Inferior parietal cortex (tissue), 1 donor: ENCODE measurements around the gene UBXN10.

Experiments used
- DNase-seq: peaks from one replicate; pipeline ENCODE4 v3.0.0-alpha.2; 2016; ENCODE audit errors: extremely low spot score

UBXN10 gene

GRCh38 chr1:20183035-20183434 is 2.9 kb upstream of the UBXN10 start:
- DNase-seq, result no peak

DNA sequence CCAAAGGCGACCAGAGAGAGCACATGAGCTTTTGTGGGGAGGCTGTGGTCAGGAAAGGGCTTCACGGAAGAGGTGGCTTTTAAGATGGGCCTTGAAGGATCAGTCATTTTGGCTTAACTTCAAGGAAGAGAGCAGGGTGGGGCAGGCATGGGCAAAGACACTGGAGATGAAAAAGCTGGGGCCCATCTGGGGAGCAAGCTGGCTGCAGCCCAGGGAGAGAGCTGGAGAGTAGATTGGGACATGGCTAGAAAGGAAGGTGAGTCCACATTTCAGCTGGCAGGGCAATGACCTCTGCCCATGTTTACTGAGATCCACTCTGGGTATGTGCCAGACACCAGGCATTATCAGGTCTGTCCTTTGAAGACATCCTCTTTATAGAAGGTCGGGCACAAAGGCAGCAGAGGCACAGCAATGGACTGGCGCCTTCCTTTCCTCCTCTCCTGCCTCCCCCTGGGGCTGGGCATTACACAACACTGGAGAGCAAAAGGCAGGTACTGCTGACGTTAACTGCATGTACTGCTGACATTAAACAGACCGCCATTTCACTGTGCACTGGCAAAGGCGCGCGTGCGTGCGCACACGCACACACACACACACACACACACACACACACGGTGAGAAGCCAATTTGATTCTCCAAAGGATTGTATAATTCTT is 2.2 kb upstream of the UBXN10 start:
- DNase-seq, result no peak

DNA sequence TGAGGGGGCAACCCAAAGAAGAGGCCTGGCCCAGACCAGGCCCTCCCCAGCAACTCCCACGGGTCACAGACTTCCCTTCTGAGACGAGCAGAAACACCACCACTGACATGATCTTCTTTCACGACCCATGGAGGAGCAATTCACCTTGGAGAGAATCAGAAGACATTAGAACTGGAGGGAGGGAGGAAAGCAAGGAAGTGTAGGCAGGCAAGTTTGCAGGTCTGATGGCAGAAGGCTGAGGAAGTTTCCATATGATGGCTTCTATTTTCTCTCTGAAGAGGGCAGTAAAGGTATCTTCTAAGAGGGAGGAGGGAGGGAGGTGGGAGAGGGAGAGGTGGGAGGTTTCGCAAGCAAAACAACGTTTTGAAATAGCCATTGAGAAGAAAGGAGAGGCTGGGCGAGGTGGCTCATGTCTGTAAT is 1.4 kb upstream of the UBXN10 start:
- no peak for DNase-seq

GRCh38 chr1:20184997-20185833 is 681 bp upstream of the UBXN10 start:
- DNase-seq, result no peak

GRCh38 chr1:20187103-20187812 is 1.4 kb downstream of the UBXN10 start:
- peak; percentile 65 for DNase-seq

- DNase-seq, result no peak
These were observed 2.0 kb downstream of the UBXN10 start for GRCh38 chr1:20187813-20188454.

- no peak for DNase-seq
These were observed 2.5 kb downstream of the UBXN10 start for GRCh38 chr1:20188455-20188817.

DNA sequence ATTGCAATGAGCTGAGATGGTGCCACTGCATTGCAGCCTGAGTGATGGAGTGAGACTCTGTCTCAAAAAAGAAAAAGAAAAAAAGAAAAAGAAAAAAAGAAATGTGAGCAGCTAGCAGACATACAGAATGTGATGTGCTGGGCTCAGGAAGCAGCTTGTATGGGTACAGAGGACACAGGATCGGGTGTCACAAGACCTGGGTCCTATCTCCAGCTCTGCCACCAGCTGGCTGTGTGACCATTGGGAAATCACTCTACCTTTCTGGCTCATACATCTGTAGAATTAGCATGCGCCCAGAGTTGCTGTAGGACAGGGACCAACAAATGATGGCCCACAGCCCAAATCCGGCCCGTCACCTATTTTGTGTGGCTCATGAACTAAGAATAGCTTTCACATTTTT is 3.8 kb downstream of the UBXN10 start:
- no peak for DNase-seq

- no peak for DNase-seq
These were observed 4.6 kb downstream of the UBXN10 start for GRCh38 chr1:20190256-20191160.

GRCh38 chr1:20191266-20191825 is 5.5 kb downstream of the UBXN10 start:
- DNase-seq, result no peak

DNA sequence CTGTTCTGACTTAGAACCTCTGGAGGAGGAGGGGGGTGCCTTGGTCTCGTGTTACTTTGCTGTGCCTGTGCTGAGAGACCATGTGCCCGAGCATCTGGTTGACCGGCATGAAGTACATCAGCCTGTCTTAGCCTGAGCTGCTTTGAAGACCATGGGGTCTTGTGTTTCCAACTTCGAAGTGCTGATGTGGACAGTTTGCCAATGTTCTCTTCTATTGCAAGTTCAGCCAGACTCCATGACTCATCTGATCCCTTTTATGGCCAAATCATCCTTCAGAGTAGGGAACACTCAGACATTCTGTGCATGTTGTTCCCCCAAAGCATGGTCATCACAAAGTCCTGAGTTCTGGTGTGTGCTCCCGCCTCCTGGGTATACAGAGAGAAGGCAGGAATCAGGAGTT is 6.5 kb downstream of the UBXN10 start:
- peak; percentile 18 for DNase-seq

- DNase-seq, result no peak
These were observed 7.0 kb downstream of the UBXN10 start for GRCh38 chr1:20192871-20193411.

GRCh38 chr1:20194224-20194623 is 8.3 kb downstream of the UBXN10 start:
- peak; percentile 44 for DNase-seq

- DNase-seq, result peak; percentile 73
These were observed 9.0 kb downstream of the UBXN10 start for GRCh38 chr1:20194757-20195461.

- DNase-seq, result no peak
These were observed 9.5 kb downstream of the UBXN10 start for GRCh38 chr1:20195462-20195780.

DNA sequence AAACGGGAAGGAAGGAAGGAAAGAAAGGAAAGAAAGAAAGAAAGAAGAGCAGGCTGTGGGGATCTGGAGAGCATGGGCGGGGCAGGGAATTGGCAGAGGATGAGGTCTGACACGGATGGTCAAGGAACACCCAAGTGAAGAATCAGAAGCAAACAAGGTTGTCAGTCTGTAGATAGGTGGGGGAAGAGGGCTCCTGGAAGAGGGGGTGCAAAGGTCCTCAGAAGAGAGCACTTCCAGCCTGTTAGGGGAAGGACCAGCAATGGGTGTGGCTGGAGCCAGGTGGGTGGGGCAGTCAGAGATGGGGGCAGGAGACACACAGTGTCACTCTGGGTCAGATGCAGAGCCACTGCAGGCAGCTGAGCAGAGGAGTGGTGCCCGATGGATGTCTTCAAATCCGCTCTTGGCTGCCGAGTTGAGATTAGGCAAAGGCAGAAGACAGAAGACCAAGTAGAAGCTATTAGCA is 11.5 kb downstream of the UBXN10 start:
- DNase-seq, result no peak

- DNase-seq, result no peak
These were observed 12.4 kb downstream of the UBXN10 start for GRCh38 chr1:20198296-20198695.

DNA sequence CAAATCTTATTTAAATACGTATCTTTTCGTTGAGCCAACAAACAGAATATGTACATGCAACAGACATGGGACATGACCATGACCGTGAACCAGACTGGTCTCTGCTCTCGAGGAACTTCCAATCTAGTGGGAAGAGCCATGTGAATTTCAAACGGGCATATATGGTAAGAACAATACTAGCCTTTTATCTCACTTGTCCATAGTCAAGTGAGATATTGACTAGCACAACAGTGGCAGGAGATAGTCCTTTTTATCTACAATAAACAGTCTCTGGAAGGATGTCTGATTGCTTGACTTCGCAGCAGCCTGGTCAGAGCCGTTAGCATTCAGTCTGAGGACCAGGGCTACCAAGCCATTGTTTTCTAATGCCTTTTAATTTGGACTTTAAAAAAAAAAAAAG is 13.0 kb downstream of the UBXN10 start:
- no peak for DNase-seq

DNA sequence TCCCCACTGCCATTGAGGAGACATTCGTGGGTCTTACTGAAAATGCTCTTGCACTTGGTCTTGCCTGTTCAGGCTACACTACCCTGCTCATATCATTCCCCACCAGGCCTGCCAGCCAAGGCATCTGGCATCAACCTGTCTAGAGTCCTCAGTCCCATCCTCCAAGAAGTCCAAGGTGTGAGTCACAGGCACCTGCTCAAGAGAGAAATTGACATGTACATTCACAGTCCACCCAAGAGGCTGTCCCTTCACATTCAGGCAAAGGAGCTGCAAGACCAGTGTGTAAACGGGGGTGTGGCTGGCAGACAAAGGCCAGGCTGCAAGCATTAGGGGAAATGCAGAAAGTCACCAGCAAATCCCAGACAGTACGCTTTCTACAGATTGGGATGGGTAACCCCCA is 13.5 kb downstream of the UBXN10 start:
- no peak for DNase-seq

GRCh38 chr1:20199840-20200239 is 13.9 kb downstream of the UBXN10 start:
- DNase-seq, result no peak
